Effector CD8-positive, alpha-beta T cell (primary cell): ENCODE data around the gene ATP2B2.
"Not testable (repeated sequence)": the region's sequence is repeated elsewhere in the genome, so short reads cannot be mapped to it uniquely, and the experiment has no call there.

ENCODE experiments used
- DNase-seq: peaks from one replicate; lab custom pipeline; 2025; lab: John Stamatoyannopoulos, UW

Gene ATP2B2

GRCh38 chr3:10384541-10385360, 120.6 kb downstream of the ATP2B2 start:
- no peak for DNase-seq

- DNase-seq: no peak
Observed at GRCh38 chr3:10383850-10384248, 121.5 kb downstream of the ATP2B2 start.

- DNase-seq: no peak
Observed at GRCh38 chr3:10382892-10383849, 122.2 kb downstream of the ATP2B2 start.

- not testable (repeated sequence) for DNase-seq
Observed at GRCh38 chr3:10382445-10382844, 122.9 kb downstream of the ATP2B2 start.

- no peak for DNase-seq
Observed at GRCh38 chr3:10381336-10381735, 124.0 kb downstream of the ATP2B2 start.

- no peak for DNase-seq
Observed at GRCh38 chr3:10380906-10381305, 124.5 kb downstream of the ATP2B2 start.

- no peak for DNase-seq
Observed at GRCh38 chr3:10379961-10380360, 125.4 kb downstream of the ATP2B2 start.

GRCh38 chr3:10379161-10379560, 126.2 kb downstream of the ATP2B2 start:
- DNase-seq: no peak

- no peak for DNase-seq
Observed at GRCh38 chr3:10378742-10379141, 126.6 kb downstream of the ATP2B2 start.

GRCh38 chr3:10378246-10378645, 127.1 kb downstream of the ATP2B2 start:
- no peak for DNase-seq

- DNase-seq: no peak
Observed at GRCh38 chr3:10377148-10377725, 128.1 kb downstream of the ATP2B2 start.

- DNase-seq: no peak
Observed at GRCh38 chr3:10376353-10376752, 129.0 kb downstream of the ATP2B2 start.

GRCh38 chr3:10375296-10376053, 129.9 kb downstream of the ATP2B2 start:
- DNase-seq: no peak

GRCh38 chr3:10374311-10374710, 131.1 kb downstream of the ATP2B2 start:
- no peak for DNase-seq

GRCh38 chr3:10373686-10374261, 131.6 kb downstream of the ATP2B2 start:
- DNase-seq: no peak

GRCh38 chr3:10371789-10372188, 133.6 kb downstream of the ATP2B2 start:
- DNase-seq: no peak

- DNase-seq: no peak
Observed at GRCh38 chr3:10371167-10371566, 134.2 kb downstream of the ATP2B2 start.

- no peak for DNase-seq
Observed at GRCh38 chr3:10370429-10370828, 135.0 kb downstream of the ATP2B2 start.

- no peak for DNase-seq
Observed at GRCh38 chr3:10368512-10368911, 136.9 kb downstream of the ATP2B2 start.

GRCh38 chr3:10367506-10367905, 137.9 kb downstream of the ATP2B2 start:
- no peak for DNase-seq

GRCh38 chr3:10366651-10367101, 138.7 kb downstream of the ATP2B2 start:
- DNase-seq: no peak
